ENCODE data around the gene CCDC85B.
A peak's percentile ranks its signal among the peaks of the same experiment; 100 is the strongest.

CCDC85B gene

DNA sequence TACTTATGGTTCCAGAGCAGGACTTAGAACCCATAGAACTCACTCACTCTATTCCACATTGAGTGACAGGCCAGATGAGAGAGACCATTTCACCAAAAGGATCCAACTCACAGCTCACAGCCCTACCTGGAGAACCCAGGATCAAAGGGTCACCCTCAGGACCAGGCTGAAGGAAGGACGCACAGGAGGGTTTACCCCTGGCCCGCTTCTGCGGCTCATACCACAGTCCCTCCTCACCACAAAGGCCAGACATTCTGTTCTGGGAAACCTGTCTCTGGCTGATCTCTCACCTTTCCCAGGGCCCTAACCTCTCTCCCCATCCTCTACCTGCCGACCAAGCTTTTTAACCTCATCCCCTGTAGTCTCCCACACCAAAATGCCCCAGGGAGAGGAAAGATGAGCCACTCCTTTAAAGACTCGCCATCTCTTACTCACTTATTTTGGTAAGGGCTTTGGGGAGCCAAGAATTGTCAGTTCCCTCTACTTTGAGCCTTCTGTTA, 5.1 kb downstream of the CCDC85B start:
- Histone ChIP-seq H3K4me1 (ENCODE audit: control insufficient read depth, insufficient read depth, low read length) (peaks cover 54% of the 10 kb centered on the region), H3K9ac (ENCODE audit: low read length) (peak overlapping the region; percentile 91), H3K36me3 (ENCODE audit: control insufficient read depth, insufficient read depth, low read length, severe bottlenecking) (peaks cover 38% of the 10 kb centered on the region), H3K27me3 (replicated peaks; ENCODE audit: control insufficient read depth, insufficient read depth, low read length) (no peaks in the 10 kb centered on the region), H3K9me3 (ENCODE audit: control insufficient read depth, low read length) (no peaks in the 10 kb centered on the region), H3K4me3 (ENCODE audit: low read length) (no peak overlapping the region)
- no peak for DNase-seq (ENCODE audit: low read depth)

GRCh38 chr11:65896034-65896999, 5.8 kb downstream of the CCDC85B start:
- Histone ChIP-seq H3K4me1 (ENCODE audit: control insufficient read depth, insufficient read depth, low read length) (peaks cover 62% of the 10 kb centered on the region), H3K9ac (ENCODE audit: low read length) (peak overlapping the region; percentile 91), H3K9me3 (ENCODE audit: control insufficient read depth, low read length) (no peaks in the 10 kb centered on the region), H3K36me3 (ENCODE audit: control insufficient read depth, insufficient read depth, low read length, severe bottlenecking) (peaks cover 38% of the 10 kb centered on the region), H3K4me3 (ENCODE audit: low read length) (peak overlapping the region; percentile 74), H3K27me3 (replicated peaks; ENCODE audit: control insufficient read depth, insufficient read depth, low read length) (no peaks in the 10 kb centered on the region)
- no peak for DNase-seq (ENCODE audit: low read depth)

DNA sequence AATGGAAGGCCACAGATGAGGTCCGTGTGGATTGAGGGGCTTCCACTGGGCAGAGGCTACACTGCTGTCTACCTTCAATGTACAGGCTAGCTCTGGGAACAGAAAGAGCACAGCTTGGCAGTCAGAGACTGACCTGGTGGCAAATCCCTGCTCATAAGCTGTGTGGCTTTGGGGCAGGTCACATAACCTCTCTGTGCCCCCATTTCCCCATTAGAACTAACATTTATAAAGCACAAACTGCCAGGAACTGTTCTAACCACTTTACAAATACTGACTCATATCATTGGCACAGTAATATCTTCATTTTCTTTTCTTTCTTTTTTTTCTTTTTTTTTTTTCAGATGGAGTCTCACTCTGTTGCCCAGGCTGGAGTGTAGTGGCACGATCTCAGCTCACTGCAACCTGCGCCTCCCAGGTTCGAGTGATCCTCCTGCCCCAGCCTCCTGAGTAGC, 6.6 kb downstream of the CCDC85B start:
- H3K4me1 ChIP-seq (ENCODE audit: control insufficient read depth, insufficient read depth, low read length), result peaks cover 64% of the 10 kb centered on the region
- DNase-seq (ENCODE audit: low read depth), result no peak
- H3K9ac ChIP-seq (ENCODE audit: low read length), result peak overlapping the region; percentile 91
- peaks cover 36% of the 10 kb centered on the region for H3K36me3 ChIP-seq (ENCODE audit: control insufficient read depth, insufficient read depth, low read length, severe bottlenecking)
- peak overlapping the region; percentile 74 for H3K4me3 ChIP-seq (ENCODE audit: low read length)
- H3K27me3 ChIP-seq (replicated peaks; ENCODE audit: control insufficient read depth, insufficient read depth, low read length), result no peaks in the 10 kb centered on the region
- H3K9me3 ChIP-seq (ENCODE audit: control insufficient read depth, low read length), result no peaks in the 10 kb centered on the region

- H3K4me3 ChIP-seq (ENCODE audit: low read length), result peak overlapping the region; percentile 89
- peaks cover 20% of the 10 kb centered on the region for H3K36me3 ChIP-seq (ENCODE audit: control insufficient read depth, insufficient read depth, low read length, severe bottlenecking)
- no peaks in the 10 kb centered on the region for H3K9me3 ChIP-seq (ENCODE audit: control insufficient read depth, low read length)
- H3K27me3 ChIP-seq (replicated peaks; ENCODE audit: control insufficient read depth, insufficient read depth, low read length), result no peaks in the 10 kb centered on the region
- peak; percentile 62 for DNase-seq (ENCODE audit: low read depth)
- peak overlapping the region; percentile 91 for H3K9ac ChIP-seq (ENCODE audit: low read length)
- peaks cover 65% of the 10 kb centered on the region for H3K4me1 ChIP-seq (ENCODE audit: control insufficient read depth, insufficient read depth, low read length)
Observed at GRCh38 chr11:65898656-65899355, 8.3 kb downstream of the CCDC85B start.

DNA sequence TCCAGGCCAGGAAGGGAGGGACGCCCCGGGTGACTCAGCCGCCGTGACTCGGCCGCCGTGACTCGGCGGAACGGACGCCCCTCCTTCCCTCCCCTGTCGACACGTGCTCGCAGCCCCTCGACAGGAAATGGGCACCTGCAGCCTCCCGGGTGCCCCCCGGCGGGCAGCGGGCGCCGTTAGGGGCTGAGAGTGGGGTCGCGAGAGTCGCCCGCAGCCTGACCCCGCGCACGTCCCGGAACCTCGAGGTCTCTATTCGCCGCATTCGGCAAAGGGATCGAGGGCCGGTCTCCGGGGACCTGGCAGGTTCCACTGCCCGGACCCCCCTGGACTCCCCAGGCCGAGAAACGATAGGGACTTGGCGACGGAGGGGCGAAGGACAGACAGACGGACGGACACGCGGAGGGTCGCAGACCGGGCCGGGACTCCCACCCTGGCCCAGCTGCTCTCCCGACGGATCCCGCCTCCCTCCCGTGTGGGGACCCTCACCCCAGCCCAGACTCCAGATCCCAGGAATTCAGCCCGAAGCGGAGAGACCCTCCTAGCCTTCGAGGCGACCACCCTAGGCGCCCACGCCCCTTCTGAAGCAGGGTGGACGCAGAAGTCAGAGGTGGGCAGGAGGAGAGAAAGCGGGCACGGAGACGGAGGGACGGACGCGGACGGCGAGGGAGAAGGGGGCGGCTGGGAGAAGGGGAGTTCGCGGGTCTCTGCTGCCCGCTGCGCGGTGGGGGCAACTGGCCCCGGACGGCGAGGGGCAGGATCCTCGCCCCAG, 9.1 kb downstream of the CCDC85B start:
- Histone ChIP-seq H3K4me1 (ENCODE audit: control insufficient read depth, insufficient read depth, low read length) (peaks cover 59% of the 10 kb centered on the region), H3K4me3 (ENCODE audit: low read length) (peak overlapping the region; percentile 89), H3K36me3 (ENCODE audit: control insufficient read depth, insufficient read depth, low read length, severe bottlenecking) (peaks cover 14% of the 10 kb centered on the region), H3K9me3 (ENCODE audit: control insufficient read depth, low read length) (no peaks in the 10 kb centered on the region), H3K9ac (ENCODE audit: low read length) (peak overlapping the region; percentile 91), H3K27me3 (replicated peaks; ENCODE audit: control insufficient read depth, insufficient read depth, low read length) (no peaks in the 10 kb centered on the region)
- peak; percentile 92 for DNase-seq (ENCODE audit: low read depth)

DNA sequence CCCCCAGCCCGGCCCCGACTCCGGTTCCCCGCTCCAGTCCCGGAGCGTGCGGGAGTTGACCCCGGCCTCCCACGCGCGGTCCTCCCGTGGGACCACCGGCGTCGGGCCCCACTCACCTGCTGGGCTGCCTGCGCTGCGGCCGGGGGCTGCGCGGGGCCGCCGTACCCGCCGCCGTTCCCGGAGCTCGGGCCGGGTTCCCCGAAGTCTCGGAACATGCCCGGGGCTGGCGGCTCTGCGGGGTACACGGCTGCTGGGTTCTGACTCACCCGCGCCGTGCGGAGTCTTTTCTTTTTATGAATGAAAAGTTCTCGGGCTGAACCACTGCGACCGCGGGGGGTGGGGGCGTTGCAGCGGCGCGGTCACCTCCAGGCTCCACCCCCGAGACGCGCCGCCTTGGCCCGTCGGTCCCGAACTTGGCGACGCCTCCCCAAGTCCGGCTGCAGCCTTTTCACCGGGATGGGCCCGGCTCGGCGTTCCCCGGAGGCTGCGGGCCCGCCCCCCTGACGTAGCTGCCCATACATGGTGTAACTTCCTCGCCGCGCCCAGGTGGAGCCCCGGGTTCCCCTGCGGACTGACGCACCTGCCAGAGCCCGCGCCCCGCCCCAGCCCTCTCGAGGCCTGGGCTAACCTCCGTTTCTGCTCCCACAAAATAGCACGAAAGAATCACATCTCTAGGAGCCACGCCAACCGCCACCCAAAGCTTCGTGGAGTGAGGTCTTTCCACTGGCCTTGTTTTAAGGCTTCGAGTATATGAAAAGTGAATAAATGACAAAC, 9.8 kb downstream of the CCDC85B start, which contains the start of gene FOSL1:
Gene FOSL1 (minus strand): TSS at position 264 of the 774 bp plus-strand sequence. CDS start 49 bp downstream, at position 215.
- no peaks in the 10 kb centered on the region for H3K9me3 ChIP-seq (ENCODE audit: control insufficient read depth, low read length)
- H3K4me1 ChIP-seq (ENCODE audit: control insufficient read depth, insufficient read depth, low read length), result peaks cover 59% of the 10 kb centered on the region
- H3K27me3 ChIP-seq (replicated peaks; ENCODE audit: control insufficient read depth, insufficient read depth, low read length), result no peaks in the 10 kb centered on the region
- H3K36me3 ChIP-seq (ENCODE audit: control insufficient read depth, insufficient read depth, low read length, severe bottlenecking), result peaks cover 13% of the 10 kb centered on the region
- DNase-seq (ENCODE audit: low read depth), result peak; percentile 96
- peak within 1 kb of the TSS; percentile 89 for H3K4me3 ChIP-seq (ENCODE audit: low read length)
- H3K9ac ChIP-seq (ENCODE audit: low read length), result peak within 1 kb of the TSS; percentile 91

DNA sequence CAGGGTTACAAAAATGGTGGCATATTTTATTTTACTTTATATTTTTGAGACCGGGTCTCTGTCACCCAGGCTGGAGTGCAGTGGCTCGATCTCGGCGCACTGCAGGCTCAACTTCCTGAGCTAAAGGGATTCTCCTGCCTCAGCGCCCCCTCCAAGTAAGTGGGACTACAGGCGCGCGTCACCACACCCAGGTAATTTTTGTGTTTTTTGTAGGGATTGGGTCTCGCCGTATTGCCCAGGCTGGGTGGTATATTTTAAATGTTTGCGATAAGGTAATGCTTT, 10.4 kb downstream of the CCDC85B start:
- Histone ChIP-seq H3K9me3 (ENCODE audit: control insufficient read depth, low read length) (no peaks in the 10 kb centered on the region), H3K36me3 (ENCODE audit: control insufficient read depth, insufficient read depth, low read length, severe bottlenecking) (peaks cover 8% of the 10 kb centered on the region), H3K27me3 (replicated peaks; ENCODE audit: control insufficient read depth, insufficient read depth, low read length) (no peaks in the 10 kb centered on the region), H3K4me3 (ENCODE audit: low read length) (peak overlapping the region; percentile 89), H3K9ac (ENCODE audit: low read length) (peak overlapping the region; percentile 37), H3K4me1 (ENCODE audit: control insufficient read depth, insufficient read depth, low read length) (peaks cover 55% of the 10 kb centered on the region)
- no peak for DNase-seq (ENCODE audit: low read depth)

DNA sequence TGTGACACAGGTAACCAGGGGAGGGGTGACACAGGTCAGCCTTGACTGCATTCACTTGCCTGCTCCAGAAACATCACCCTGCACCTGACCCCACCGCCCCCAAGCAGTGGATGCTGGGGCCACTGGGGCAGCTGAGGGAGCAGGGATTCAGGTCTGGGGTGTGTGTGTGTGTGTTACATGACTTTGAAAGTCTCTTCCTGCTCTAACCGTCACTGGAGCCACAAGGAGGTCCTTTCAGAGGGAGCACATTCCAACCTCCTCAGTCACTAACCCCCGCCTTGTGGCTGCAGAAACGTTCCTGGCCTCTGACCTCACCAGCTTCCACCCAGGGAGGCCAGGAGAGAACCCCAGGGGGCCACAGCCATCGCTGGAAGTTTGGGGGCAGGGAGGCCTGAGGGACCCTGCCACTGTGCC, 12.6 kb downstream of the CCDC85B start:
- no peaks in the 10 kb centered on the region for H3K27me3 ChIP-seq (replicated peaks; ENCODE audit: control insufficient read depth, insufficient read depth, low read length)
- no peak overlapping the region for H3K4me3 ChIP-seq (ENCODE audit: low read length)

DNA sequence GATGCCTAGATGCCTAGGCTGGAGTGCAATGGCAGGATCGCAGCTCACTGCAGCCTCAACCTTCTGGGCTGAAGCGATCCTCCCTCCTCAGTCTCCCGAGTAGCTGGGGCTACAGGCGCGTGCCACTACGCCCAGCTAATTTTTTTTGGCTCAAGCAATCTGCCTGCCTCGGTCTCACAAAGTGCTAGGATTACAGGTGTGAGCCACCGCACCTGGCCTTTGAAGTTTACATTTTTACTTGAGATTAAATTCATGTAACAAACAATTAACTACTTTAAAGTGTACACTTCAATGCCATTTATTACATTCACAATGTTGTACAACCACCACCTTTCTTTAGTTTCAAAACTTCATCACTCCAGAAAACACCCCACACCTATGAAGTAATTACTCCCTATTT, 13.2 kb downstream of the CCDC85B start:
- no peaks in the 10 kb centered on the region for H3K27me3 ChIP-seq (replicated peaks; ENCODE audit: control insufficient read depth, insufficient read depth, low read length)
- H3K9me3 ChIP-seq (ENCODE audit: control insufficient read depth, low read length), result no peaks in the 10 kb centered on the region
- no peak for DNase-seq (ENCODE audit: low read depth)
- H3K4me1 ChIP-seq (ENCODE audit: control insufficient read depth, insufficient read depth, low read length), result peaks cover 32% of the 10 kb centered on the region
- H3K9ac ChIP-seq (ENCODE audit: low read length), result peak overlapping the region; percentile 61
- H3K4me3 ChIP-seq (ENCODE audit: low read length), result no peak overlapping the region
- no peaks in the 10 kb centered on the region for H3K36me3 ChIP-seq (ENCODE audit: control insufficient read depth, insufficient read depth, low read length, severe bottlenecking)

More for the DNA sequence above, 12.6 kb downstream of the CCDC85B start:
- Histone ChIP-seq H3K4me1 (ENCODE audit: control insufficient read depth, insufficient read depth, low read length) (peaks cover 36% of the 10 kb centered on the region), H3K36me3 (ENCODE audit: control insufficient read depth, insufficient read depth, low read length, severe bottlenecking) (no peaks in the 10 kb centered on the region), H3K9ac (ENCODE audit: low read length) (peak overlapping the region; percentile 61), H3K9me3 (ENCODE audit: control insufficient read depth, low read length) (no peaks in the 10 kb centered on the region)
- peak; percentile 80 for DNase-seq (ENCODE audit: low read depth)

GRCh38 chr11:65906602-65907001, 16.1 kb downstream of the CCDC85B start:
- no peaks in the 10 kb centered on the region for H3K36me3 ChIP-seq (ENCODE audit: control insufficient read depth, insufficient read depth, low read length, severe bottlenecking)
- H3K9ac ChIP-seq (ENCODE audit: low read length), result no peak overlapping the region
- no peak overlapping the region for H3K4me3 ChIP-seq (ENCODE audit: low read length)
- H3K27me3 ChIP-seq (replicated peaks; ENCODE audit: control insufficient read depth, insufficient read depth, low read length), result no peaks in the 10 kb centered on the region
- no peaks in the 10 kb centered on the region for H3K9me3 ChIP-seq (ENCODE audit: control insufficient read depth, low read length)
- H3K4me1 ChIP-seq (ENCODE audit: control insufficient read depth, insufficient read depth, low read length), result peaks cover 28% of the 10 kb centered on the region
- DNase-seq (ENCODE audit: low read depth), result no peak
